Prostate gland (tissue), 2 donors: ENCODE data around the gene CEACAM20.

Experiments
- CTCF ChIP-seq, 4 experiments: fragments of 200-600 bp in 2 of 4; fragments of 450-650 bp in 2 of 4; sonication (generic) in 2 of 4; IDR thresholded peaks; 1 replicate in 3 of 4; 2 replicates in 1 of 4; pipeline ENCODE4 v1.5.1; 2016 to 2019; ENCODE audit warnings: antibody characterized with exemption in 4 of 4, mild to moderate bottlenecking in 2 of 4, moderate library complexity in 2 of 4
- POLR2A ChIP-seq: fragments of 450-650 bp; IDR thresholded peaks from one replicate; pipeline ENCODE4 v1.6.1; 2016; ENCODE audit warnings: antibody characterized with exemption, mild to moderate bottlenecking

- TF ChIP-seq CTCF (IDR thresholded peaks at IDR 0.05): no peak
- no peak for TF ChIP-seq POLR2A
These were observed 22.4 kb upstream of the CEACAM20 start for GRCh38 chr19:44551850-44552249.
